H1 (cell line): ENCODE results near the gene RPTOR. TPM values are rescaled to one million over a fixed set of nuclear protein-coding genes. Genes with fewer than 3 reads are reported as not detected.

ENCODE experiments used
- CTCF ChIA-PET: fragments of 300-600 bp; sonication (Branson Sonifier 250); formaldehyde crosslinking; loops from one replicate; lab custom pipeline; 2021; ENCODE audit not compliant: partially characterized antibody; lab: Charles Lee
- POLR2A ChIA-PET: fragments of 300-600 bp; sonication (Branson Sonifier 250); formaldehyde crosslinking; loops from one replicate; lab custom pipeline; 2021; ENCODE audit warnings: inconsistent platforms; ENCODE audit not compliant: partially characterized antibody; lab: Charles Lee
- DNase-seq, 2 experiments: peaks; one replicate each; pipeline versions ENCODE4 v3.0.0 to v3.0.0-alpha.2; 2010 to 2022; ENCODE audit warnings: low spot score in 2 of 2, low read depth in 1 of 2, mixed read lengths in 1 of 2
- FAIRE-seq: peaks from 2 replicates; lab custom pipeline; 2011; peaks lifted over from hg19 to GRCh38; lab: Jason Lieb, UNC
- H2AFZ ChIP-seq: 2 replicates; pipeline ENCODE4 v1.8.1; 2012; ENCODE audit warnings: low read length, inconsistent platforms
- H2AK5ac ChIP-seq: 2 replicates; pipeline ENCODE4 v1.6.1; 2013; ENCODE audit warnings: low read depth, low read length
- H2BK120ac ChIP-seq: replicated peaks from 2 replicates; pipeline ENCODE3; 2013; ENCODE audit warnings: low read depth, low read length, inconsistent platforms
- H2BK12ac ChIP-seq: 2 replicates; pipeline ENCODE4 v1.6.1; 2013; ENCODE audit warnings: low read depth, low read length
- H2BK15ac ChIP-seq: 2 replicates; pipeline ENCODE4 v1.6.1; 2013; ENCODE audit warnings: low read length
- H2BK20ac ChIP-seq: 2 replicates; pipeline ENCODE4 v1.6.1; 2013; ENCODE audit warnings: low read length
- H2BK5ac ChIP-seq: 2 replicates; pipeline ENCODE4 v1.6.1; 2013; ENCODE audit warnings: low read depth, low read length
- H3K14ac ChIP-seq: 2 replicates; pipeline ENCODE4 v1.6.1; 2013; ENCODE audit warnings: inconsistent platforms; ENCODE audit not compliant: insufficient read length
- H3K18ac ChIP-seq: 2 replicates; pipeline ENCODE4 v1.6.1; 2013; ENCODE audit warnings: low read length; ENCODE audit errors: extremely low read depth
- H3K23ac ChIP-seq: 2 replicates; pipeline ENCODE4 v1.6.1; 2013; ENCODE audit warnings: inconsistent platforms; ENCODE audit not compliant: insufficient read length
- H3K23me2 ChIP-seq: 2 replicates; pipeline ENCODE4 v1.6.1; 2013; ENCODE audit warnings: low read depth, low read length
- H3K27ac ChIP-seq: 2 replicates; pipeline ENCODE4 v1.6.1; 2011; ENCODE audit warnings: low read depth, low read length, inconsistent platforms
- H3K27me3 ChIP-seq, 4 experiments: replicated peaks in 1 of 4; 1 replicate in 1 of 4; 2 replicates in 3 of 4; pipeline versions ENCODE4 v1.6.1 to v1.8.1; 2011 to 2013; ENCODE audit warnings: low read length in 3 of 4, mild to moderate bottlenecking in 3 of 4, inconsistent platforms in 2 of 4, mixed read lengths in 2 of 4, moderate library complexity in 1 of 4; ENCODE audit not compliant: control insufficient read depth in 3 of 4, insufficient read depth in 3 of 4; ENCODE audit errors: extremely low read depth in 1 of 4
- H3K36me3 ChIP-seq, 4 experiments: 2 replicates each; pipeline versions ENCODE4 v1.6.1 to v1.8.1; 2011 to 2013; ENCODE audit warnings: mild to moderate bottlenecking in 4 of 4, low read length in 3 of 4, moderate library complexity in 2 of 4, control low read depth in 1 of 4, inconsistent platforms in 1 of 4; ENCODE audit not compliant: insufficient read depth in 4 of 4, control insufficient read depth in 2 of 4
- H3K4ac ChIP-seq: replicated peaks from 2 replicates; pipeline ENCODE3; 2013; ENCODE audit warnings: low read length, low read depth, mixed read lengths, inconsistent platforms; ENCODE audit not compliant: insufficient read length
- H3K4me1 ChIP-seq, 4 experiments: replicated peaks in 1 of 4; 1 replicate in 1 of 4; 2 replicates in 3 of 4; pipeline versions ENCODE4 v1.6.1 to v1.8.1; 2011 to 2013; ENCODE audit warnings: low read length in 3 of 4, inconsistent platforms in 2 of 4, mixed read lengths in 1 of 4; ENCODE audit not compliant: insufficient read depth in 4 of 4, control insufficient read depth in 3 of 4
- H3K4me2 ChIP-seq, 2 experiments: 2 replicates each; pipeline versions ENCODE4 v1.6.1 to v1.8.1; 2011 to 2013; ENCODE audit warnings: low read depth in 2 of 2, low read length in 2 of 2, control low read depth in 1 of 2, inconsistent platforms in 1 of 2, mild to moderate bottlenecking in 1 of 2; ENCODE audit not compliant: insufficient read depth in 1 of 2
- H3K4me3 ChIP-seq, 4 experiments: fragments of 200-600, 300-600 bp in 1 of 4; sonication (generic), shearing (Covaris generic), sonication (Bioruptor Twin) in 1 of 4; 2 replicates each; pipeline versions ENCODE4 v1.5.1 to v1.8.1; 2011 to 2016; ENCODE audit warnings: low read length in 4 of 4, low read depth in 3 of 4, control low read depth in 2 of 4, inconsistent platforms in 2 of 4, mild to moderate bottlenecking in 2 of 4, mixed read lengths in 1 of 4, moderate library complexity in 1 of 4; ENCODE audit not compliant: insufficient read depth in 2 of 4; ENCODE audit errors: extremely low read depth in 1 of 4
- H3K56ac ChIP-seq: replicated peaks from 2 replicates; pipeline ENCODE3; 2013; ENCODE audit warnings: low read depth, mild to moderate bottlenecking, mixed read lengths, low read length, inconsistent platforms; ENCODE audit not compliant: insufficient read length
- H3K79me1 ChIP-seq: 2 replicates; pipeline ENCODE4 v1.6.1; 2013; ENCODE audit warnings: low read depth, low read length, control low read depth
- H3K79me2 ChIP-seq, 2 experiments: 2 replicates each; pipeline versions ENCODE4 v1.6.1 to v1.8.1; 2012 to 2013; ENCODE audit warnings: low read length in 2 of 2, mild to moderate bottlenecking in 2 of 2, inconsistent platforms in 1 of 2; ENCODE audit not compliant: insufficient read depth in 2 of 2, control insufficient read depth in 1 of 2
- H3K9ac ChIP-seq, 4 experiments: replicated peaks in 1 of 4; 1 replicate in 1 of 4; 2 replicates in 3 of 4; pipeline versions ENCODE4 v1.6.1 to v1.8.1; 2011 to 2013; ENCODE audit warnings: low read depth in 3 of 4, low read length in 3 of 4, control low read depth in 2 of 4, mild to moderate bottlenecking in 2 of 4, moderate library complexity in 2 of 4, inconsistent platforms in 1 of 4; ENCODE audit errors: extremely low read depth in 1 of 4
- H3K9me3 ChIP-seq, 2 experiments: 2 replicates each; pipeline versions ENCODE4 v1.6.1 to v1.8.1; 2012 to 2013; ENCODE audit warnings: mild to moderate bottlenecking in 2 of 2, moderate library complexity in 2 of 2, control low read depth in 1 of 2, inconsistent platforms in 1 of 2, low read depth in 1 of 2, low read length in 1 of 2, mixed read lengths in 1 of 2; ENCODE audit not compliant: insufficient read depth in 2 of 2
- H4K20me1 ChIP-seq, 2 experiments: replicated peaks in 1 of 2; 2 replicates each; pipeline versions ENCODE3 to v1.8.1; 2011 to 2013; ENCODE audit warnings: inconsistent platforms in 2 of 2, low read length in 2 of 2, mild to moderate bottlenecking in 1 of 2; ENCODE audit not compliant: insufficient read depth in 2 of 2, control insufficient read depth in 1 of 2
- H4K5ac ChIP-seq: 2 replicates; pipeline ENCODE4 v1.6.1; 2013; ENCODE audit warnings: low read length, low read depth, mixed read lengths, inconsistent platforms; ENCODE audit not compliant: insufficient read length
- H4K8ac ChIP-seq: 2 replicates; pipeline ENCODE4 v1.8.0; 2013; ENCODE audit warnings: mild to moderate bottlenecking, moderate library complexity, low read length, inconsistent platforms; ENCODE audit not compliant: insufficient read depth; ENCODE audit errors: extremely low read depth
- H4K91ac ChIP-seq: replicated peaks from 2 replicates; pipeline ENCODE3; 2013; ENCODE audit warnings: low read length, mixed read lengths, inconsistent platforms; ENCODE audit not compliant: insufficient read length
- ASH2L ChIP-seq: fragments of 200-600, 300-600 bp; sonication (generic); IDR thresholded peaks from one replicate; pipeline ENCODE4 v1.7.1; 2017; ENCODE audit warnings: low read length
- BACH1 ChIP-seq: IDR thresholded peaks from 2 replicates; pipeline ENCODE4 v1.6.1; 2012; ENCODE audit warnings: low read length, improper control_type of control experiment
- CTBP2 ChIP-seq: IDR thresholded peaks from 2 replicates; pipeline ENCODE4 v1.7.0; 2011; ENCODE audit warnings: borderline replicate concordance, mild to moderate bottlenecking, moderate library complexity, mixed read lengths, low read length; ENCODE audit not compliant: insufficient read depth, insufficient read length
- NRF1 ChIP-seq: IDR thresholded peaks from 2 replicates; pipeline ENCODE4 v1.6.1; 2011; ENCODE audit warnings: mild to moderate bottlenecking, low read depth, low read length, improper control_type of control experiment
- POLR2A ChIP-seq, 2 experiments: IDR thresholded peaks; 1 replicate in 1 of 2; 2 replicates in 1 of 2; pipeline ENCODE4 v1.6.1; 2011; ENCODE audit warnings: low read depth in 2 of 2, low read length in 2 of 2, mild to moderate bottlenecking in 2 of 2; ENCODE audit errors: control extremely low read depth in 1 of 2
- SAP30 ChIP-seq: fragments of 300-600 bp; sonication (generic); IDR thresholded peaks from 2 replicates; pipeline ENCODE4 v1.7.1; 2012; ENCODE audit warnings: low read length, moderate library complexity, mild to moderate bottlenecking, inconsistent platforms; ENCODE audit not compliant: insufficient read depth, insufficient replicate concordance
- SIN3A ChIP-seq, 2 experiments: IDR thresholded peaks in 1 of 2; conservative IDR thresholded peaks in 1 of 2; 2 replicates each; pipeline ENCODE4 v1.6.1; 2011 to 2012; ENCODE audit warnings: low read length in 2 of 2, improper control_type of control experiment in 1 of 2, low read depth in 1 of 2, mild to moderate bottlenecking in 1 of 2
- SIRT6 ChIP-seq: IDR thresholded peaks from one replicate; pipeline ENCODE4 v1.7.1; 2012; ENCODE audit warnings: low read length, inconsistent platforms
- SIX5 ChIP-seq: IDR thresholded peaks from 2 replicates; pipeline ENCODE4 v1.6.1; 2011; ENCODE audit warnings: mild to moderate bottlenecking, low read depth, low read length
- whole genome bisulfite sequencing, 2 experiments: shearing (Covaris generic) in 1 of 2; methylation state at CpG; one replicate each; pipeline versions ENCODE4 v1.1.6 to v1.1.7; 2013 to 2015; ENCODE audit warnings: low lambda C conversion rate in 2 of 2, mixed read lengths in 2 of 2, inconsistent platforms in 1 of 2, low coverage in 1 of 2, missing lambda C conversion rate in 1 of 2; ENCODE audit not compliant: insufficient replicate concordance in 2 of 2, insufficient coverage in 1 of 2, insufficient read length in 1 of 2; ENCODE audit errors: extremely low coverage in 1 of 2, missing lambda C conversion rate in 1 of 2; 5-methylcytosine and 5-hydroxymethylcytosine counted together
- long read RNA-seq, 2 experiments: library from RNA in 1 of 2; library from capped mRNA in 1 of 2; stranded (forward); transcript quantifications; one replicate each; pipeline ENCODE4 v2.0.0, GENCODE V29; 2021; ENCODE audit warnings: inconsistent platforms in 1 of 2
- polyA minus RNA-seq, 3 experiments: library from RNA; depleted of rRNA, polyadenylated mRNA; stranded (reverse); fragments of >200 nt; gene quantifications; 1 replicate in 2 of 3; 2 replicates in 1 of 3; pipeline ENCODE4 v1.2.3, GENCODE V29; 2011
- polyA plus RNA-seq, 7 experiments: library from polyadenylated mRNA; depleted of rRNA in 3 of 7; stranded (reverse) in 5 of 7; unstranded in 2 of 7; fragments of >200 nt in 5 of 7; fragments of 200-250 nt in 2 of 7; gene quantifications; 1 replicate in 5 of 7; 2 replicates in 1 of 7; 4 replicates in 1 of 7; pipeline versions ENCODE4 v1.2.1 to v1.2.3, GENCODE V29; 2011 to 2013; ENCODE audit warnings: missing spikeins in 2 of 7, mixed read lengths in 2 of 7
- total RNA-seq: library from RNA; stranded (reverse); fragmentation: NEBNext Ultra II Directional; extraction: Animal tissue kit (Norgen Biotek cat#: 25700); gene quantifications from 2 replicates; pipeline ENCODE4 v1.2.1, GENCODE V29; 2021

The RPTOR gene
- total RNA-seq (28.7 and 29.0 TPM in 2 replicates), polyA plus RNA-seq (2011; rRNA removed) (6.9 and 15.2 TPM in 2 replicates), polyA minus RNA-seq (2011; rRNA and poly(A)+ RNA removed) (22.7 and 24.2 TPM in 2 replicates)
- 5.9 TPM for polyA plus RNA-seq (2011; cell fraction: cytosol; rRNA removed)
- 22.2 TPM for polyA plus RNA-seq (2011; cell fraction: nucleus; rRNA removed)
- polyA plus RNA-seq (2012, experiment 1 of 2): 11.2 to 16.6 TPM (median 15.1 TPM) in 4 replicates
- polyA plus RNA-seq (2012, experiment 2 of 2): 10.7 TPM
- 9.7 TPM for polyA plus RNA-seq (2013, experiment 1 of 2)
- polyA plus RNA-seq (2013, experiment 2 of 2): 9.0 TPM
- 20.0 TPM for polyA minus RNA-seq (2011; cell fraction: cytosol; rRNA and poly(A)+ RNA removed)
- polyA minus RNA-seq (2011; cell fraction: nucleus; rRNA and poly(A)+ RNA removed): 53.0 TPM
- long read RNA-seq, experiment 1, partial matches to known transcripts: 6 of 13 reads
- long read RNA-seq, experiment 1, other reads (novel, unspliced or antisense): 7 of 13 reads
- long read RNA-seq, experiment 2: 0 reads

GRCh38 chr17:80544655-80545498 is at the start of gene RPTOR:
RPTOR (plus strand) TSS chr17:80544838; CDS start chr17:80545630, 792 bp downstream.
- CTCF ChIA-PET: interaction anchor here (1.6 kb wide), 1 partner anchor 30 kb away, joined by 7 read pairs; no protein-coding TSS in a partner anchor
- TF ChIP-seq SAP30: peak; percentile 15
- peak; percentile 30 to 75; a peak in 1 of 4 replicates for TF ChIP-seq SIN3A (conservative IDR thresholded peaks at IDR 0.05 in 1 of 2, IDR thresholded peaks at IDR 0.05 in 1 of 2; ENCODE audit: low read depth in 1 of 2, low read length in 2 of 2)
- no peak for TF ChIP-seq NRF1
- no peak for TF ChIP-seq SIRT6
- no peak for TF ChIP-seq CTBP2
- peak; percentile 11; the same call in 1 of the 2 replicates for TF ChIP-seq SIX5
- TF ChIP-seq POLR2A (IDR thresholded peaks at IDR 0.05; ENCODE audit: control extremely low read depth in 1 of 2, low read depth in 2 of 2, low read length in 2 of 2): peak; percentile 83 to 97
- no peak for TF ChIP-seq BACH1
- TF ChIP-seq ASH2L: peak; percentile 91

More at GRCh38 chr17:80544655-80545498, at the start of gene RPTOR:
- Histone ChIP-seq H2AFZ (peak within 1 kb of the TSS; percentile 99), H3K9me3 (no peaks in the 10 kb centered on the region), H3K4me2 (peak within 1 kb of the TSS; percentile 76 to 91), H2BK20ac (no peak within 1 kb of the TSS), H3K27me3 (no peaks in the 10 kb centered on the region; a peak in 2 of 7 replicates), H3K4me3 (peak within 1 kb of the TSS; percentile 80 to 100 (median 92)), H3K9ac (peak within 1 kb of the TSS; percentile 95 to 98 (median 97)), H3K36me3 (no peaks in the 10 kb centered on the region), H2BK5ac (peak within 1 kb of the TSS; percentile 98), H4K20me1 (peaks cover 3 to 10% of the 10 kb centered on the region in 2 experiments), H4K5ac (peak within 1 kb of the TSS; percentile 100), H3K23ac (no peak within 1 kb of the TSS), H3K23me2 (peaks cover 5% of the 10 kb centered on the region; the same call in 1 of the 2 replicates), H3K79me1 (peaks cover 7% of the 10 kb centered on the region; the same call in 1 of the 2 replicates), H2BK15ac (no peak within 1 kb of the TSS), H2AK5ac (no peak within 1 kb of the TSS), H3K79me2 (peaks cover 12 to 46% of the 10 kb centered on the region in 2 experiments), H3K14ac (no peak within 1 kb of the TSS), H3K56ac (peak within 1 kb of the TSS; percentile 98), H4K91ac (peak within 1 kb of the TSS; percentile 99), H3K4me1 (peaks cover 0 to 9% (median 4%) of the 10 kb centered on the region in 4 experiments; a peak in 3 of 7 replicates), H3K27ac (peak within 1 kb of the TSS; percentile 91), H3K18ac (peak within 1 kb of the TSS; percentile 93), H4K8ac (peak within 1 kb of the TSS; percentile 100), H2BK12ac (peak within 1 kb of the TSS; percentile 93; the same call in 1 of the 2 replicates), H2BK120ac (peak within 1 kb of the TSS; percentile 87), H3K4ac (peak within 1 kb of the TSS; percentile 100)
- FAIRE-seq (peak; percentile 55), DNase-seq (peak; percentile 70 to 95)
- POLR2A ChIA-PET: interaction anchor here (0.7 to 2.0 kb wide), 13 partner anchors 8 to 1040 kb away, joined by 3 to 9 read pairs (median 3); no protein-coding TSS in a partner anchor
- 1% methylated on average over 49 of the region's 49 CpGs; no CpG with 5 or more reads in 1 of the 2 experiments for WGBS, 2 experiments
